PFSK-1 (cell line): ENCODE results near the gene PCBP3.

Experiments used
- FOXP2 ChIP-seq: optimal IDR thresholded peaks from 2 replicates; pipeline ENCODE3; 2011; ENCODE audit warnings: borderline replicate concordance, control low read depth, inconsistent platforms; ENCODE audit not compliant: insufficient read depth; ENCODE audit errors: extremely low read length, extremely low read depth
- POLR2AphosphoS5 ChIP-seq: IDR thresholded peaks from 2 replicates; pipeline ENCODE4 v1.6.1; 2012; ENCODE audit warnings: low read depth, mild to moderate bottlenecking, control low read depth, low read length, moderate library complexity
- SIN3A ChIP-seq: IDR thresholded peaks from 2 replicates; pipeline ENCODE4 v1.6.1; 2012; ENCODE audit warnings: mild to moderate bottlenecking, low read length, moderate library complexity, borderline replicate concordance; ENCODE audit not compliant: insufficient read depth
- TAF1 ChIP-seq: IDR thresholded peaks from 2 replicates; pipeline ENCODE4 v1.6.1; 2012; ENCODE audit warnings: low read length, control low read depth, borderline replicate concordance; ENCODE audit not compliant: insufficient read depth
- TF ChIP-seq, protein P1 (sequence below), 2 experiments: IDR thresholded peaks; 2 replicates each; pipeline versions ENCODE4 v1.6.1 to v1.8.0; 2011 to 2012; ENCODE audit warnings: low read depth in 2 of 2, low read length in 2 of 2, control low read depth in 1 of 2, inconsistent platforms in 1 of 2, mild to moderate bottlenecking in 1 of 2, moderate library complexity in 1 of 2; ENCODE audit not compliant: insufficient read depth in 1 of 2

The PCBP3 gene

DNA sequence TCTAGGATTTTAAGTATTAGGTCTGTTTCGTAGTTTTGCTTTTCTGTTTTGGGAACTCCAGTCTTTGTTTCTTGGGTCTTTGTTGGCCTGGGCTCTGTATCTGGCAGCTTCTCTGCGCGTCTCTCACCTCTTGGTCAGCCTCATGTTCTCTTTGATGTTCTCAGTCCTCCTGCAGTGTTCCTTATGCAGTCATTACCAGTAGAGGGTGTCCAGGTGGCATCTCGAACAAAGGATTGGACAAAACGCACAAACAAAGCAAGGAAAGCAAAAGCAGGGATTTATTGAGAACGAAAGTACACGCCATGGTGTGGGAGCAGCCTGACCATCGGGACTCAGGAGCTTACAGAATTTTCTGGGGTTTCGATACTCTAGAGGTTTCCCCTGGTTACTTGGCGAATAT lies 204.3 kb downstream of the PCBP3 start:
- TF ChIP-seq TAF1 = no peak
- TF ChIP-seq POLR2AphosphoS5 = no peak
- TF ChIP-seq, protein P1, sequence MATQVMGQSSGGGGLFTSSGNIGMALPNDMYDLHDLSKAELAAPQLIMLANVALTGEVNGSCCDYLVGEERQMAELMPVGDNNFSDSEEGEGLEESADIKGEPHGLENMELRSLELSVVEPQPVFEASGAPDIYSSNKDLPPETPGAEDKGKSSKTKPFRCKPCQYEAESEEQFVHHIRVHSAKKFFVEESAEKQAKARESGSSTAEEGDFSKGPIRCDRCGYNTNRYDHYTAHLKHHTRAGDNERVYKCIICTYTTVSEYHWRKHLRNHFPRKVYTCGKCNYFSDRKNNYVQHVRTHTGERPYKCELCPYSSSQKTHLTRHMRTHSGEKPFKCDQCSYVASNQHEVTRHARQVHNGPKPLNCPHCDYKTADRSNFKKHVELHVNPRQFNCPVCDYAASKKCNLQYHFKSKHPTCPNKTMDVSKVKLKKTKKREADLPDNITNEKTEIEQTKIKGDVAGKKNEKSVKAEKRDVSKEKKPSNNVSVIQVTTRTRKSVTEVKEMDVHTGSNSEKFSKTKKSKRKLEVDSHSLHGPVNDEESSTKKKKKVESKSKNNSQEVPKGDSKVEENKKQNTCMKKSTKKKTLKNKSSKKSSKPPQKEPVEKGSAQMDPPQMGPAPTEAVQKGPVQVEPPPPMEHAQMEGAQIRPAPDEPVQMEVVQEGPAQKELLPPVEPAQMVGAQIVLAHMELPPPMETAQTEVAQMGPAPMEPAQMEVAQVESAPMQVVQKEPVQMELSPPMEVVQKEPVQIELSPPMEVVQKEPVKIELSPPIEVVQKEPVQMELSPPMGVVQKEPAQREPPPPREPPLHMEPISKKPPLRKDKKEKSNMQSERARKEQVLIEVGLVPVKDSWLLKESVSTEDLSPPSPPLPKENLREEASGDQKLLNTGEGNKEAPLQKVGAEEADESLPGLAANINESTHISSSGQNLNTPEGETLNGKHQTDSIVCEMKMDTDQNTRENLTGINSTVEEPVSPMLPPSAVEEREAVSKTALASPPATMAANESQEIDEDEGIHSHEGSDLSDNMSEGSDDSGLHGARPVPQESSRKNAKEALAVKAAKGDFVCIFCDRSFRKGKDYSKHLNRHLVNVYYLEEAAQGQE (IDR thresholded peaks at IDR 0.05; ENCODE audit: insufficient read depth in 1 of 2, low read depth in 2 of 2, low read length in 2 of 2) = no peak
- TF ChIP-seq SIN3A = no peak

- TF ChIP-seq SIN3A = no peak
- no peak for TF ChIP-seq TAF1
- no peak for TF ChIP-seq FOXP2
- TF ChIP-seq POLR2AphosphoS5 = no peak
- TF ChIP-seq, protein P1 (IDR thresholded peaks at IDR 0.05; ENCODE audit: insufficient read depth in 1 of 2, low read depth in 2 of 2, low read length in 2 of 2) = no peak
Measured at GRCh38 chr21:45848331-45848730, 204.8 kb downstream of the PCBP3 start.

GRCh38 chr21:45848805-45849204 lies 205.3 kb downstream of the PCBP3 start:
- no peak for TF ChIP-seq POLR2AphosphoS5
- no peak for TF ChIP-seq FOXP2

DNA sequence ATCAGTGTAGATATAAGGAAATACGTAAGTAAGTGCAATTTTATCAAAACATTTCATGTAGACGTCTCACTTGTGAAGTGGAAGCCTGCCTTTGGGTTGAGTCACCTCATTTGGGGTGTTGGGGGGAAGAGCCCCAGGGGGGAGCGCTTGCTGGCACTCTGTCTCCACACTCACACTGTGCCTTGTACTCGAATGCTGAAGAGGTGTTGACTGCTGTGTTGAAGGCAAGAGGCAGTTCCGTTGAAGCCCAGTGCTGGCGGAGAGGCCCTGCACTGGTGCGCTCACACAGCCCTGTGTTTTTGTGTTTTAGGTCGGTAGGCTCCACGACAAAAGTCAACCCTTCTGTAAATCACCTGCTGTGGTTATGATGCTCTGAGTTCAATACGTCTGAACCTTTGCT lies 206.1 kb downstream of the PCBP3 start:
- TF ChIP-seq, protein P1 (IDR thresholded peaks at IDR 0.05; ENCODE audit: insufficient read depth in 1 of 2, low read depth in 2 of 2, low read length in 2 of 2) = no peak
- TF ChIP-seq FOXP2 = no peak
- no peak for TF ChIP-seq SIN3A
- TF ChIP-seq POLR2AphosphoS5 = no peak
- no peak for TF ChIP-seq TAF1

GRCh38 chr21:45850181-45850580 lies 206.7 kb downstream of the PCBP3 start:
- TF ChIP-seq, protein P1 (IDR thresholded peaks at IDR 0.05; ENCODE audit: insufficient read depth in 1 of 2, low read depth in 2 of 2, low read length in 2 of 2) = no peak
- no peak for TF ChIP-seq TAF1
- TF ChIP-seq SIN3A = no peak
- TF ChIP-seq POLR2AphosphoS5 = no peak
- no peak for TF ChIP-seq FOXP2

- TF ChIP-seq FOXP2 (no peak), SIN3A (no peak), TAF1 (no peak), POLR2AphosphoS5 (no peak)
- TF ChIP-seq, protein P1 (IDR thresholded peaks at IDR 0.05; ENCODE audit: insufficient read depth in 1 of 2, low read depth in 2 of 2, low read length in 2 of 2) = no peak
Measured at GRCh38 chr21:45852886-45853400, 209.4 kb downstream of the PCBP3 start.
